ENCODE measurements around the gene OR51G2. TPM values are rescaled to one million over a fixed set of nuclear protein-coding genes. Genes with fewer than 3 reads are reported as not detected.
"Not testable (repeated sequence)": the region's sequence is repeated elsewhere in the genome, so short reads cannot be mapped to it uniquely, and the experiment has no call there.

Gene OR51G2, protein sequence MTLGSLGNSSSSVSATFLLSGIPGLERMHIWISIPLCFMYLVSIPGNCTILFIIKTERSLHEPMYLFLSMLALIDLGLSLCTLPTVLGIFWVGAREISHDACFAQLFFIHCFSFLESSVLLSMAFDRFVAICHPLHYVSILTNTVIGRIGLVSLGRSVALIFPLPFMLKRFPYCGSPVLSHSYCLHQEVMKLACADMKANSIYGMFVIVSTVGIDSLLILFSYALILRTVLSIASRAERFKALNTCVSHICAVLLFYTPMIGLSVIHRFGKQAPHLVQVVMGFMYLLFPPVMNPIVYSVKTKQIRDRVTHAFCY
- not detected for total RNA-seq

GRCh38 chr11:4919250-4919649, at the start of gene OR51G2:
Gene OR51G2, minus strand, starts transcription at chr11:4919350. Its CDS starts 3,687 bp downstream, at chr11:4915663.
- no peaks in the 10 kb centered on the region for H3K4me1 Mint-ChIP-seq (ENCODE audit: low read depth in 2 of 2)
- ATAC-seq (no peak), DNase-seq (ENCODE audit: low spot score) (no peak)
- H3K36me3 Mint-ChIP-seq, result no peaks in the 10 kb centered on the region
- H3K9me3 Mint-ChIP-seq, result peaks cover 6% of the 10 kb centered on the region
- H3K27ac Mint-ChIP-seq, result no peak within 1 kb of the TSS
- H3K4me3 Mint-ChIP-seq, result no peak within 1 kb of the TSS
- peaks cover 0 to 17% of the 10 kb centered on the region in 2 donors for H3K27me3 Mint-ChIP-seq

DNA sequence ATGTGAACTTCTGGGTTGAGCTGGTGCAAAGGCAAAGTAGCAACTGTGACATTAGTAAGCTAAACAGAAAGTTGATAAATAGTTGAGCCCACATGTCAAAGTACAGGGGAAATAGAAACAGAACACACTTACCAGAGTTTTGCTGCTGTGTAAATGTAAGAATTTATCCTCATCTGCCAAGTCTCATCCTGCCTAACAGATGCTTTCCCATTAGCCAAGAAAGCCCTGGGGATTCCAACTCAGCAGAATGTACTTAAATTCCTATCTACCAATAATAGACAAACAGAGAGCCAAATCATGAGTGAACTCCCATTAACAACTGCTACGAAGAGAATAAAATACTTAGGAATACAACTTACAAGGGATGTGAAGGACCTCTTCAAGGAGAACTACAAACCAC, 43.7 kb upstream of the OR51G2 start:
- H3K27ac Mint-ChIP-seq, result no peak overlapping the region
- peaks cover 5% of the 10 kb centered on the region for H3K9me3 Mint-ChIP-seq
- H3K4me1 Mint-ChIP-seq (ENCODE audit: low read depth in 2 of 2), result no peaks in the 10 kb centered on the region
- H3K36me3 Mint-ChIP-seq, result no peaks in the 10 kb centered on the region
- no peak for DNase-seq (ENCODE audit: low spot score)
- no peaks in the 10 kb centered on the region for H3K27me3 Mint-ChIP-seq
- no peak for ATAC-seq
- H3K4me3 Mint-ChIP-seq, result no peak overlapping the region

- no peak for DNase-seq (ENCODE audit: low spot score)
- no peaks in the 10 kb centered on the region for H3K36me3 Mint-ChIP-seq
- ATAC-seq, result no peak
- no peaks in the 10 kb centered on the region for H3K27me3 Mint-ChIP-seq
- H3K4me3 Mint-ChIP-seq, result no peak overlapping the region
- no peak overlapping the region for H3K27ac Mint-ChIP-seq
- H3K4me1 Mint-ChIP-seq (ENCODE audit: low read depth in 2 of 2), result no peaks in the 10 kb centered on the region
- H3K9me3 Mint-ChIP-seq, result peaks cover 5% of the 10 kb centered on the region
Observed at GRCh38 chr11:4960877-4961276, 41.7 kb upstream of the OR51G2 start.

GRCh38 chr11:4957396-4957795, 38.2 kb upstream of the OR51G2 start:
- H3K4me3 Mint-ChIP-seq, result no peak overlapping the region

GRCh38 chr11:4955613-4956012, 36.5 kb upstream of the OR51G2 start, which contains the start of gene OR51A2:
Gene OR51A2, minus strand, starts transcription at chr11:4955713. Its CDS starts 0 bp downstream, at chr11:4955713.
- H3K4me1 Mint-ChIP-seq (ENCODE audit: low read depth in 2 of 2); H3K27ac Mint-ChIP-seq; H3K4me3 Mint-ChIP-seq; H3K9me3 Mint-ChIP-seq; H3K27me3 Mint-ChIP-seq; ATAC-seq; DNase-seq (ENCODE audit: low spot score); H3K36me3 Mint-ChIP-seq: not testable (repeated sequence)

More at GRCh38 chr11:4957396-4957795, 38.2 kb upstream of the OR51G2 start:
- Mint-ChIP-seq H3K36me3 (no peaks in the 10 kb centered on the region), H3K9me3 (peaks cover 5% of the 10 kb centered on the region), H3K4me1 (ENCODE audit: low read depth in 2 of 2) (no peaks in the 10 kb centered on the region), H3K27me3 (no peaks in the 10 kb centered on the region), H3K27ac (no peak overlapping the region)
- ATAC-seq (no peak), DNase-seq (ENCODE audit: low spot score) (no peak)

DNA sequence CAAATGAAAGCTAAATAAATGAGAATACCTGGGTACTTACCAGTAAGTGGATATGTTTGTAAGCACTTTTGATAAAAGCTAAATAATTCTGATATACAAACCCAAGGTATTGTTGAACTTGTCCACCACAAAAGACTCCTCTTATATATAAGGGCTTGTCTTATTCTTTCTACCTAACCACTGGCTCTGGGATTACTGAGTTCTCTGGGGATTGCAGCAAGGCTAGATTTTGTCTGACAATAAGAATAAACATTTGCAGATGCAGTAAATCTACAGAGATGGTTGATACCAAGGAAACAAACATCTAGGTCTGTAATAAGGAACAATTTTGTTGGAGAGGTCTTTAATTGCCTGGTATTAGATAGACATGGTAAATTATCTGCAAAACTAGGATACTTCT, 28.4 kb upstream of the OR51G2 start, which contains the start of gene OR51A4:
Gene OR51A4 (minus strand): TSS at position 101 of the 400 bp plus-strand sequence. CDS start 505 bp downstream, outside the sequence.
- no peaks in the 10 kb centered on the region for H3K36me3 Mint-ChIP-seq
- H3K4me3 Mint-ChIP-seq, result no peak within 1 kb of the TSS
- H3K27me3 Mint-ChIP-seq, result no peaks in the 10 kb centered on the region
- DNase-seq (ENCODE audit: low spot score) (no peak), ATAC-seq (no peak)
- H3K27ac Mint-ChIP-seq, result no peak within 1 kb of the TSS
- no peaks in the 10 kb centered on the region for H3K9me3 Mint-ChIP-seq
- H3K4me1 Mint-ChIP-seq (ENCODE audit: low read depth in 2 of 2), result no peaks in the 10 kb centered on the region

DNA sequence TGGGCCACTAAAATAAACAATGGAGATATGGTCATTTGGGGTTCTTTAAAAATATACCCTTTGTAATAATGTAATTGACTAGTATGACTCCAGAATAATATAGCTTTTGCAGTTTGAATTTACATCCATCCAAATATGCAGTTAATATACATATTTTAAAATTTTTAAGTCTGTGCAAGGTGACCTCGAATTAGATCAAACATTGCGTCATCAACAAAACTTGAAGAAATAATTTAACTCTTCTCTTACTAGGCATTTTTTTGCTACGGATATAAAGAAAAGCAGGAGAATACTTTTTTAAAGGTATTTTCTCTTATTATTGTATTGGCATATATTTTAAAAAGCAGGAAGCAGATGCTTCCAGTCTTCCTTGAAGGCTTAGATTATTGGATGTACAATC, 17.6 kb upstream of the OR51G2 start:
- Mint-ChIP-seq H3K36me3 (no peaks in the 10 kb centered on the region), H3K27me3 (no peaks in the 10 kb centered on the region), H3K9me3 (peaks cover 6% of the 10 kb centered on the region), H3K4me1 (ENCODE audit: low read depth in 2 of 2) (no peaks in the 10 kb centered on the region), H3K4me3 (no peak overlapping the region), H3K27ac (no peak overlapping the region)
- ATAC-seq (no peak), DNase-seq (ENCODE audit: low spot score) (no peak)

GRCh38 chr11:4932751-4933150, 13.6 kb upstream of the OR51G2 start:
- ATAC-seq (no peak), DNase-seq (ENCODE audit: low spot score) (no peak)
- no peaks in the 10 kb centered on the region for H3K27me3 Mint-ChIP-seq

GRCh38 chr11:4926608-4927007, 7.5 kb upstream of the OR51G2 start:
- Mint-ChIP-seq H3K4me1 (ENCODE audit: low read depth in 2 of 2) (no peaks in the 10 kb centered on the region), H3K36me3 (no peaks in the 10 kb centered on the region), H3K4me3 (no peak overlapping the region), H3K27me3 (peaks cover 0 to 15% of the 10 kb centered on the region in 2 donors), H3K27ac (no peak overlapping the region), H3K9me3 (peaks cover 3% of the 10 kb centered on the region)
- ATAC-seq (no peak), DNase-seq (ENCODE audit: low spot score) (no peak)

More at GRCh38 chr11:4932751-4933150, 13.6 kb upstream of the OR51G2 start:
- H3K4me3 Mint-ChIP-seq, result no peak overlapping the region
- no peak overlapping the region for H3K27ac Mint-ChIP-seq
- H3K36me3 Mint-ChIP-seq, result no peaks in the 10 kb centered on the region
- peaks cover 5% of the 10 kb centered on the region for H3K9me3 Mint-ChIP-seq
- no peaks in the 10 kb centered on the region for H3K4me1 Mint-ChIP-seq (ENCODE audit: low read depth in 2 of 2)

DNA sequence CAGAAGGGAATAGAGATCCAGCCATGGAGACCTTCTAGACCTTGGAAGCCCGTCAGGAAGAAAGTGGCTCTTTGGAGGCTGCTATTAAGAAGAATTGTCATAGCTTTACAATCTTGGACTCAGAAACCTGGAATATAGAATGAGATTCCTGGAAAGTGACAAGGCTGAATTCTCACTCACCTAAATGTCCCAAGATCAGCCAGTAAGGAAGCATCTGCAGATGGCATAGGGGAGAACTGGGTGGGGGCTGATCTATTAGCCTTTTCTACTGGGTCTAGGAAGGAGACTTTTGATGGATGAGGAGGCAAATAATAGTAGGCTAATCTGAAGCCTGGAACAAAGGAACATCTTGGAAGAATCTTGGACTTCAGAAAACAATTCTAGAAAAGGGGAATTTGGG, 5.1 kb upstream of the OR51G2 start, which contains the start of gene OR51G1:
Gene OR51G1 (minus strand): TSS at position 101 of the 400 bp plus-strand sequence. CDS start 0 bp downstream, at position 101.
- no peak for DNase-seq (ENCODE audit: low spot score)
- Mint-ChIP-seq H3K27ac (no peak within 1 kb of the TSS), H3K27me3 (peaks cover 0 to 15% of the 10 kb centered on the region in 2 donors), H3K4me1 (ENCODE audit: low read depth in 2 of 2) (no peaks in the 10 kb centered on the region), H3K4me3 (no peak within 1 kb of the TSS), H3K36me3 (no peaks in the 10 kb centered on the region), H3K9me3 (peaks cover 3% of the 10 kb centered on the region)
- ATAC-seq, result no peak

- ATAC-seq (no peak), DNase-seq (ENCODE audit: low spot score) (no peak)
- Mint-ChIP-seq H3K4me1 (ENCODE audit: low read depth in 2 of 2) (no peaks in the 10 kb centered on the region), H3K4me3 (no peak overlapping the region), H3K36me3 (no peaks in the 10 kb centered on the region), H3K9me3 (peaks cover 3% of the 10 kb centered on the region), H3K27me3 (peaks cover 0 to 15% of the 10 kb centered on the region in 2 donors), H3K27ac (no peak overlapping the region)
Observed at GRCh38 chr11:4922304-4922703, 3.2 kb upstream of the OR51G2 start.

- Mint-ChIP-seq H3K27ac (no peak overlapping the region), H3K4me3 (no peak overlapping the region), H3K9me3 (peaks cover 3% of the 10 kb centered on the region), H3K27me3 (peaks cover 0 to 15% of the 10 kb centered on the region in 2 donors), H3K36me3 (no peaks in the 10 kb centered on the region), H3K4me1 (ENCODE audit: low read depth in 2 of 2) (no peaks in the 10 kb centered on the region)
- ATAC-seq, result no peak
- no peak for DNase-seq (ENCODE audit: low spot score)
Observed at GRCh38 chr11:4921796-4922195, 2.6 kb upstream of the OR51G2 start.

DNA sequence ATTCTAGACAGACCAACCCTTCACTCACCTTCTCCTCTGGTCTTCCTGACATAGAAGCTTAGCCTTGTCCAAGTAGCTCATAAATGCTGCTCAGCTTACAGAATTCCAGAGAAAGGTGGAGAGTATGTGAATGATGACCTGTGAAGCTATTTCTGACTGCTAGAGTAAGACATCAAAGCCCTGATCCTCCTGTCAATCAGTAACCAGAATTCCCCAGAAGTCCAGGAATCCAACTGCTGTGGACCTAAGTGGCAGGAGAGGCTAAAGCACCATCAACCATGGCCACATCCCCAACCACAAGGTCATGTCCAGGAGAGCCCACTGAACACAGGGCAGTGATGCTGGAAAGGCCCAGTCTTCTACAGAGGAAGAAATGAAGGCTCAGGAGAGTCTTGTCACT, 2.6 kb downstream of the OR51G2 start:
- no peak overlapping the region for H3K4me3 Mint-ChIP-seq
- H3K4me1 Mint-ChIP-seq (ENCODE audit: low read depth in 2 of 2), result no peaks in the 10 kb centered on the region
- DNase-seq (ENCODE audit: low spot score), result no peak
- H3K36me3 Mint-ChIP-seq, result no peaks in the 10 kb centered on the region
- H3K9me3 Mint-ChIP-seq, result peaks cover 3% of the 10 kb centered on the region
- no peak overlapping the region for H3K27ac Mint-ChIP-seq
- H3K27me3 Mint-ChIP-seq, result peaks cover 0 to 15% of the 10 kb centered on the region in 2 donors
- no peak for ATAC-seq

- Mint-ChIP-seq H3K27me3 (peaks cover 0 to 18% of the 10 kb centered on the region in 2 donors), H3K36me3 (no peaks in the 10 kb centered on the region), H3K4me1 (ENCODE audit: low read depth in 2 of 2) (no peaks in the 10 kb centered on the region), H3K27ac (no peak within 1 kb of the TSS), H3K4me3 (no peak within 1 kb of the TSS), H3K9me3 (no peaks in the 10 kb centered on the region)
- DNase-seq (ENCODE audit: low spot score) (no peak), ATAC-seq (no peak)
Observed at GRCh38 chr11:4903484-4903883, 15.7 kb downstream of the OR51G2 start, which contains the start of gene OR51A7. Gene OR51A7, plus strand, starts transcription at chr11:4903783. Its CDS starts 3,587 bp downstream, at chr11:4907370.

Measured in natural killer cell treated with Interleukin-12 subunit alpha and Interleukin-12 subunit beta and Interleukin-15 and Interleukin-18, amount 100 ng/mL, for 72 hours (primary cell).